IPS-18a (cell line): ENCODE data around the gene AZI2.

Experiments
- H3K27ac ChIP-seq: one replicate; pipeline ENCODE4 v1.5.1; 2013; ENCODE audit warnings: low read length
- H3K27me3 ChIP-seq: one replicate; pipeline ENCODE4 v1.6.1; 2013; ENCODE audit warnings: mild to moderate bottlenecking, low read length; ENCODE audit not compliant: control insufficient read depth, insufficient read depth
- H3K36me3 ChIP-seq: one replicate; pipeline ENCODE4 v1.6.1; 2013; ENCODE audit warnings: low read depth, low read length; ENCODE audit not compliant: control insufficient read depth
- H3K4me1 ChIP-seq: one replicate; pipeline ENCODE4 v1.6.1; 2013; ENCODE audit warnings: low read depth, low read length; ENCODE audit not compliant: control insufficient read depth
- H3K4me3 ChIP-seq: one replicate; pipeline ENCODE4 v1.5.1; 2013; ENCODE audit warnings: low read length
- H3K9ac ChIP-seq: one replicate; pipeline ENCODE4 v1.6.1; 2013; ENCODE audit warnings: mild to moderate bottlenecking, low read length, moderate library complexity
- H3K9me3 ChIP-seq: one replicate; pipeline ENCODE4 v1.6.1; 2013; ENCODE audit warnings: low read depth, low read length; ENCODE audit not compliant: control insufficient read depth

Gene AZI2

GRCh38 chr3:28334552-28334951, 14.1 kb downstream of the AZI2 start:
- H3K9me3 ChIP-seq = no peaks in the 10 kb centered on the region
- no peak overlapping the region for H3K4me3 ChIP-seq
- no peaks in the 10 kb centered on the region for H3K4me1 ChIP-seq
- H3K9ac ChIP-seq = no peak overlapping the region
- H3K27ac ChIP-seq = no peak overlapping the region
- H3K36me3 ChIP-seq = peaks cover 6% of the 10 kb centered on the region
- no peaks in the 10 kb centered on the region for H3K27me3 ChIP-seq

- Histone ChIP-seq H3K4me3 (no peak overlapping the region), H3K27ac (no peak overlapping the region), H3K36me3 (peaks cover 10% of the 10 kb centered on the region), H3K27me3 (no peaks in the 10 kb centered on the region), H3K4me1 (no peaks in the 10 kb centered on the region), H3K9ac (no peak overlapping the region), H3K9me3 (no peaks in the 10 kb centered on the region)
Measured at GRCh38 chr3:28328188-28329151, 20.2 kb downstream of the AZI2 start.

GRCh38 chr3:28326458-28326926, 22.1 kb downstream of the AZI2 start:
- H3K27me3 ChIP-seq = no peaks in the 10 kb centered on the region
- no peaks in the 10 kb centered on the region for H3K9me3 ChIP-seq
- H3K4me3 ChIP-seq = no peak overlapping the region
- H3K27ac ChIP-seq = no peak overlapping the region
- peaks cover 16% of the 10 kb centered on the region for H3K36me3 ChIP-seq
- no peaks in the 10 kb centered on the region for H3K4me1 ChIP-seq
- no peak overlapping the region for H3K9ac ChIP-seq

- no peaks in the 10 kb centered on the region for H3K27me3 ChIP-seq
- peaks cover 22% of the 10 kb centered on the region for H3K36me3 ChIP-seq
- no peaks in the 10 kb centered on the region for H3K4me1 ChIP-seq
- no peak overlapping the region for H3K4me3 ChIP-seq
- no peak overlapping the region for H3K27ac ChIP-seq
- no peak overlapping the region for H3K9ac ChIP-seq
- no peaks in the 10 kb centered on the region for H3K9me3 ChIP-seq
Measured at GRCh38 chr3:28322464-28322863, 26.2 kb downstream of the AZI2 start.

- no peaks in the 10 kb centered on the region for H3K9me3 ChIP-seq
- H3K9ac ChIP-seq = no peak overlapping the region
- H3K27ac ChIP-seq = no peak overlapping the region
- H3K4me3 ChIP-seq = no peak overlapping the region
- no peaks in the 10 kb centered on the region for H3K4me1 ChIP-seq
- H3K36me3 ChIP-seq = peaks cover 22% of the 10 kb centered on the region
- no peaks in the 10 kb centered on the region for H3K27me3 ChIP-seq
Measured at GRCh38 chr3:28320981-28321380, 27.6 kb downstream of the AZI2 start.

GRCh38 chr3:28317438-28318022, 31.1 kb downstream of the AZI2 start:
- no peak overlapping the region for H3K27ac ChIP-seq
- H3K4me3 ChIP-seq = no peak overlapping the region
- H3K9me3 ChIP-seq = no peaks in the 10 kb centered on the region
- no peaks in the 10 kb centered on the region for H3K4me1 ChIP-seq
- no peak overlapping the region for H3K9ac ChIP-seq
- peaks cover 10% of the 10 kb centered on the region for H3K36me3 ChIP-seq
- no peaks in the 10 kb centered on the region for H3K27me3 ChIP-seq

GRCh38 chr3:28316226-28316625, 32.4 kb downstream of the AZI2 start:
- no peaks in the 10 kb centered on the region for H3K4me1 ChIP-seq
- no peak overlapping the region for H3K4me3 ChIP-seq
- no peaks in the 10 kb centered on the region for H3K27me3 ChIP-seq
- H3K36me3 ChIP-seq = peaks cover 6% of the 10 kb centered on the region
- no peaks in the 10 kb centered on the region for H3K9me3 ChIP-seq
- no peak overlapping the region for H3K27ac ChIP-seq
- H3K9ac ChIP-seq = no peak overlapping the region

GRCh38 chr3:28315711-28316110, 32.9 kb downstream of the AZI2 start:
- Histone ChIP-seq H3K9ac (no peak overlapping the region), H3K4me1 (no peaks in the 10 kb centered on the region), H3K9me3 (no peaks in the 10 kb centered on the region), H3K36me3 (peaks cover 6% of the 10 kb centered on the region), H3K27me3 (no peaks in the 10 kb centered on the region), H3K4me3 (no peak overlapping the region), H3K27ac (no peak overlapping the region)

- H3K4me1 ChIP-seq = peaks cover 6% of the 10 kb centered on the region
- no peak overlapping the region for H3K27ac ChIP-seq
- no peaks in the 10 kb centered on the region for H3K27me3 ChIP-seq
- no peaks in the 10 kb centered on the region for H3K36me3 ChIP-seq
- no peak overlapping the region for H3K4me3 ChIP-seq
- H3K9ac ChIP-seq = no peak overlapping the region
- no peaks in the 10 kb centered on the region for H3K9me3 ChIP-seq
Measured at GRCh38 chr3:28308196-28308595, 40.4 kb downstream of the AZI2 start.

GRCh38 chr3:28301688-28302087, 46.9 kb downstream of the AZI2 start:
- Histone ChIP-seq H3K27me3 (no peaks in the 10 kb centered on the region), H3K9ac (no peak overlapping the region), H3K27ac (no peak overlapping the region), H3K4me3 (no peak overlapping the region), H3K9me3 (no peaks in the 10 kb centered on the region), H3K4me1 (no peaks in the 10 kb centered on the region), H3K36me3 (no peaks in the 10 kb centered on the region)

GRCh38 chr3:28300345-28300962, 48.2 kb downstream of the AZI2 start:
- no peaks in the 10 kb centered on the region for H3K36me3 ChIP-seq
- H3K27ac ChIP-seq = no peak overlapping the region
- H3K9me3 ChIP-seq = no peaks in the 10 kb centered on the region
- H3K9ac ChIP-seq = no peak overlapping the region
- no peaks in the 10 kb centered on the region for H3K4me1 ChIP-seq
- H3K27me3 ChIP-seq = no peaks in the 10 kb centered on the region
- H3K4me3 ChIP-seq = no peak overlapping the region
